ENCODE results near the gene RAPH1.

The RAPH1 gene

GRCh38 chr2:203427061-203427460, 108.0 kb downstream of the RAPH1 start:
- DNase-seq (ENCODE audit: low read depth), result no peak
- TF ChIP-seq CTCF (IDR thresholded peaks at IDR 0.05; ENCODE audit: insufficient read depth, low read depth, low read length, missing control alignments), result no peak
- no peak overlapping the region for H3K4me3 ChIP-seq (ENCODE audit: low read depth, low read length)

GRCh38 chr2:203418271-203418670, 116.8 kb downstream of the RAPH1 start:
- DNase-seq (ENCODE audit: low read depth), result no peak
- H3K4me3 ChIP-seq (ENCODE audit: low read depth, low read length), result no peak overlapping the region
- no peak for TF ChIP-seq CTCF (IDR thresholded peaks at IDR 0.05; ENCODE audit: insufficient read depth, low read depth, low read length, missing control alignments)

GRCh38 chr2:203413796-203414195, 121.3 kb downstream of the RAPH1 start:
- no peak for DNase-seq (ENCODE audit: low read depth)
- no peak for TF ChIP-seq CTCF (IDR thresholded peaks at IDR 0.05; ENCODE audit: insufficient read depth, low read depth, low read length, missing control alignments)
- H3K4me3 ChIP-seq (ENCODE audit: low read depth, low read length), result no peak overlapping the region

- no peak overlapping the region for H3K4me3 ChIP-seq (ENCODE audit: low read depth, low read length)
- no peak for DNase-seq (ENCODE audit: low read depth)
- TF ChIP-seq CTCF (IDR thresholded peaks at IDR 0.05; ENCODE audit: insufficient read depth, low read depth, low read length, missing control alignments), result no peak
These were observed 122.4 kb downstream of the RAPH1 start for GRCh38 chr2:203412546-203413331.

DNA sequence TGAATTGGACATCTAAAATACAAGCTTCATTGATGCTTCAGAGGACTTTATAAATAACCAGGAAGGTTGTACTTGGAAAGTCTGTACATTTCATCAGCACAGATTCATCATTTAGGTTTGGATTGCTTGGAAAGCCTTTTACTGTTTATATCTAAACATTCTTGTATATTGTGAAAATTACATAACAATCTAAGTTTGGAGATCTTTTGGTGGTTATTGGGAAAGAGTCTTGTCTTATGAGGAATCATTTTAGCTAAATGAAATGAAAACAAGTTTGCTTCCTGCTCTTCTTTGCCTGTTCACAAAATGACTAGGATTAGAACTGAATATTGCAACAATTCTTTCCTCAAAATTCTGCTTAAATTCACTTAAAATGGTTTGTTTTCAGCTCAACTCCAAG, 127.6 kb downstream of the RAPH1 start:
- no peak for DNase-seq (ENCODE audit: low read depth)
- no peak for TF ChIP-seq CTCF (IDR thresholded peaks at IDR 0.05; ENCODE audit: insufficient read depth, low read depth, low read length, missing control alignments)
- H3K4me3 ChIP-seq (ENCODE audit: low read depth, low read length), result no peak overlapping the region

GRCh38 chr2:203404996-203405395, 130.1 kb downstream of the RAPH1 start:
- no peak for TF ChIP-seq CTCF (IDR thresholded peaks at IDR 0.05; ENCODE audit: insufficient read depth, low read depth, low read length, missing control alignments)
- DNase-seq (ENCODE audit: low read depth), result no peak
- H3K4me3 ChIP-seq (ENCODE audit: low read depth, low read length), result no peak overlapping the region

All from GM12865 (cell line).